ENCODE data around the gene ABI1.
"Not testable (repeated sequence)": the region's sequence is repeated elsewhere in the genome, so short reads cannot be mapped to it uniquely, and the experiment has no call there.

ABI1 gene

DNA sequence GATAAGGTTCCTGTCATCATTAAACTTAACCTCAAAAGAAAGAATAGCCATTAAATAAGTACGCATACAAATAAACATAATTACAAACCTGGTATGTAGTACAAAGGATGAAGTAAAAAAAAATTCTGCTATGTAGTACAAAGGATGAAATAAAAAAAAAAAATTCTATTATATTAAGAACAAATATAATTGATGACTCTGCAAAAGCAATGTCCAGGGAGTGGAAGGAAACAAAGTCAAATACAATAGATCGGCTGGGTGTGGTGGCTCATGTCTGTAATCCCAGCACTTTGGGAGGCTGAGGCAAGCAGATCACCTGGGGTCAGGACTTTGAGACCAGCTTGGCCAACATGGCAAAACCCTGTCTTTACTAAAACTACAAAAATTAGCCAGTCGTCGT lies 56.9 kb downstream of the ABI1 start:
- no peak for FAIRE-seq

DNA sequence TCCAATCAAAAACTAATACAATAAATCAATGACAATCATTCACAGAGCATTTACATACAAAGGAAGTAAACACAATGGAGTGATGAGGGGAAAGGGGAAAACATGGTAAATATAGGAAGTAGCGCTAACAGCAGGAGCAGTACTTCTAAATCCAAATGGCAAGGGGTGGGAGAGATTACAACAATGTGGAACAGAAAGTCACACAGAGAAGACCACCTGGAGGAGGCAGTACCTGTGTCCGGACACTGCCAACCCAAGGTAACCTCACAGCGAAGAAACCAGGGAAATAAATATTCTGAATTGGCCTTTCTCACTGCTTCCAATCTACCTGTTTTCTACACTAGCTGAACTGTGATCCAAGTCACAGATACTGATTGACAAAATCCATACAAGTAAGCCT lies 58.2 kb downstream of the ABI1 start:
- no peak for FAIRE-seq

DNA sequence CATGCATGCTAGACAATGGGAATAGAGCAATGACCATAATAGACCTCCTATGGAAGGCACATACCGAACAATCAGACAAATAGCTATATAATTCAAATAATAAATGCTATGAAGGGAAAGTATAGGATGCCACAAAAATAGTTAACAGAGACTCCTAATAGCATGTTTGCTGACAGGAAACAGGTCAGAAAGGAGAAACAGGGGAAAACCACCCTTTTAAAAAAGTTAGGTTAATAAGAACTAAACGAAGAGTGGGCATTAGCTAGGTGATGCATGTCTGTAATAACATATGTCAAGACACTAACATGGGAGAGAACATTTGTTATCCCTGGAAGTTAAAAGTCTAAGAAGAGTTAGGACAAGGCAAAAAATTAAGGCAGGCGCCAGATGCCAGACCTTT lies 58.9 kb downstream of the ABI1 start:
- no peak for FAIRE-seq

DNA sequence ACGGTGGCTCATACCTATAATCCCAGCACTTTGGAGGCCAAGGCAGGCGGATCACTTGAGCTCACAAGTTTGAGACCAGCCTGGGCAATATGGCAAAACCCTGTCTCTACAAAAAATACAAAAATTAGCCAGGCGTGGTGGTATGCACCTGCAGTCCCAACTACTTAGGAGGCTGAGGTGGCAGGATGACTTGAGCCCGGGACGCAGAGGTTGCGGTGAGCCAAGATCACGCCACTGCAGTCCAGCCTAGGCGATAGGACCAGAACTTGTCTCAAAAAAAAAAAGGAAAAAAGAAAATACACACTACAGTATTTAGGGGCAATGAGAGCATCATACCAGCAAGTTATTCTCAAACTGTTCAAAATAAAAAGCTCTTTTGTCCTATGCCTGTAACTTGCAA lies 59.5 kb downstream of the ABI1 start:
- no peak for FAIRE-seq

DNA sequence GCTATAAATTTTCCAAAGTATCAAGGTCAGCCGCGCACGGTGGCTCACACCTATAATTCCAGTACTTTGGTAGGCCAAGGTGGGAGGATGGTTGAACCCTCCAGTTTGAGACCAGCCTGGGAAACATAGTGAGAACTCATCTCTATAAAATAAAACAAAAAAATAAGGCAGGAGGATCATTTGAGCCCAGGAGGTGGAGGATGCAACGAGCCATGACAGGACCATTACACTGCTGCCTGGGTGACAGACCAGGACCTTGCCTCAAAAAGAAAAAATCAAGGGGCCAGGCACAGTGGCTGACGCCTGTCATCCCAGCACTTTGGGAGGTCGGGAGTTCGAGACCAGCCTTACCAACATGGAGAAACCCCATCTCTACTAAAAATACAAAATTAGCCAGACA lies 60.3 kb downstream of the ABI1 start:
- FAIRE-seq = no peak

DNA sequence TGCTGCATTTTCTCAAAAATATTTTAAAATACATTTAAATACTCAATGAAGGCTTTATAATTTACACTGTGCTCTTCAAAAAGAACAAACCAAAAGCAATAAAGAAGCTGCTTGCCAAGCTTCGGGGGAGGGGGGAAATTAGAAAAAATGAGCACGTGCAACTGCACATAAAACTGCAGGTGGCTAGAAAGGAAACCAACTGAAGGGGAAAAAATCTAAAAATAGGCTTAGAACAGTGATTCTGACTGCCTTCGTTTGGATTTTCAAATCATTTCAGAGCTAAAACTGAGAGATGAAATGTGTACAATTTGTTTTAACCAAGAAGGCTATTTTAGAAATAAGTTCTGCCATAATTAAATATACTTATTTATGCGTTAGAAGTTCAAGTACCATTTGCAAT lies 61.4 kb downstream of the ABI1 start:
- no peak for FAIRE-seq

DNA sequence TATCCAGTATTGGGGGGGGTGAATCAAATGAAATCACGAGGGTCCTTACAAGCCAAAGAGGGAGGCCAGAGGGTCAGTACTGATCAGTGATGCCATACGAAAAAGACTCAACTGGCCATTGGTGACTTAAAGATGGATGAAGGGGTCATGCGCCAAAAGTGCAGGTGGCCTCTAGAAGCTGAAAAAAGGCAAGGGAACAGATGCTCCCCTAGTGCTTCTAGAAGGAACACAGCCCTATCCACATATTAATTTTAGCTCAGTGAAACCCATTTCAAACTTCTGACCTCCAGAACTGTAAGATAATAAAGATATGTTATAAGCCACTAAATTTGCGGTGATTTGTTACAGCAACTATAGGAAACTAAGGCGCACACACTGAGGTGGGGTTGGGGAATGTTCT lies 62.5 kb downstream of the ABI1 start:
- no peak for FAIRE-seq

DNA sequence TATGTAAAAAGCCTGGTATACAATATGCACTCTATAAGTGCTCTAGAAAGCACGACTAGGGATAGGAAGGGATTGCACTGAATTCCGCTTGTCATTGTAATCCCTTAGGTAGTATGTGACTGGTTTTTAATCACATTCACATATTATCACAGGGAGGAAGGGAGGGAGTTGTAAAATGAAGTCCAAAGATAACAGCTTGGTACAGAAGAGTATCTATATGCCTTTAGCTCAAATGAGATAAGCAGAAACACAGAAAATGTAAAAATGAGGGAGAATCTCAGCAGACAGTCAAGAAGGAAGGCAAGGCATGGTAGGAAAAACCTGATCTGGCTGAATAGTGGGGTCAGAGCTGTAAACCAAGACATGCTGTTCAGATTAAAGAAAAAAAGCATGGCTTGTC lies 63.4 kb downstream of the ABI1 start:
- FAIRE-seq = no peak

DNA sequence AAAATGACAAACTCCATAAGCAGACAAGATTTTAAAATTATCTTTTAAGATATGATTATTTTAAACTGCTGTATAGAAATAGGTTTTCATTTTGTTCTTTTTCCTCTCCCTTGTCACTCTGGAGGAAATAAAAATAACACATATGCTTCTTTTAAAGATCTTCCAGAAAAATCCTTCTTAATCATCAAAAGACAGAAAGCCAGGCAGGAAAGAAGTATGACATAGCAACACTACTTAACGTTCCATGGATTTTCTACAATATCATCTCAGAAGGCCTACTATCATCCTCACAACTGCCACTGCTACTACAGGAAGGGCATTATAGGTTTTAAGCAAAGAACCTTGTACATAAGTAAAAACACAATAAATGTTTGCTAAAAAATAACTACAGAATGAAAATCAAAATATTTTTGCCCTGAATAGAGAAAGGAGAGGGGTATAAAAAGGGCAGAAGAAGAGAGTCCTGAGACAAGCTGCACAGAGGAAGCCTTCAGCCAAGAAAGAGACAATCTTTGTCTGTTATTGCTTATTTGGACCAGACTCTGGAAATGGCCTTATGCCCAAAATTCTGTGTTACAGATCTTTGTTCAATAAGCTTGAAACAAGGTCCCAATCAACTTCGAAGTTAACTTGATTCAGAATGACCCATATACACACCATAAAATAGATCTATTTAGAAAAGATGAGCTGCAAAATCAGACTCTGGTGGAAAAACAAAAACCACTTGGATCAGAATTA lies 67.8 kb downstream of the ABI1 start:
- FAIRE-seq = no peak

DNA sequence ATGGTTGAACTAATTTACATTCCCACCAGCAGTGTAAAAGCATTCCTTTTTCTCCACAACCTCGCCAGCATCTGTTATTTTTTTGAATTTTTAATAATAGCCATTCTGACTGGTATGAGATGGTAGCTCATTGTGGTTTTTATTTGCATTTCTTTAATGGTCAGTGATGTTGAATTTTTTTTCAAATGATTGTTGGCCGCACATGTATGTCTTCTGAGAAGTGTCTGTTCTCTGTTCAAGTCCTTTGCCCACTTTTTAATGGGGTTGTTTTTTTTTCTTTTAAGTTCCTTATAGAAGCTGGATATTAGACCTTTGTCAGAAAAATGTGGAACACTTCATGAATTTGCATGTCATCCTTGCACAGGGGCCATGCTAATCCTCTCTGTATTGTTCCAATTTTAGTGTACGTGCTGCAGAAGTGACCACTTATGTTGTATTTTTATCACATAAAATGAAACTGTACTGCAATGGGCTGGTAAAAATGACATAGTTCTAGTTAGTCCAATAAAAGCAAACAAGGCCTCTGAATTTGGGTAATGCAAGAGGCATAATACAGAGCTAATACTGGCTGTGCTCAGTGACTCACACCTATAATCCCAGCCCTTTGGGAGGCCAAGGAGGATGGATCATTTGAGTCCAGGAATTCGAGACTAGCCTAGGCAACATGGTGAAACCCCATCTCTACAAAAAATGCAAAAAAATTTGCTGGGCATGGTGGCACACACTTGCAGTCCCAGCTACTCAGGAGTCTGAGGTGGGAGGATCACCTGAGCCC lies 70.3 kb downstream of the ABI1 start:
- no peak for FAIRE-seq

DNA sequence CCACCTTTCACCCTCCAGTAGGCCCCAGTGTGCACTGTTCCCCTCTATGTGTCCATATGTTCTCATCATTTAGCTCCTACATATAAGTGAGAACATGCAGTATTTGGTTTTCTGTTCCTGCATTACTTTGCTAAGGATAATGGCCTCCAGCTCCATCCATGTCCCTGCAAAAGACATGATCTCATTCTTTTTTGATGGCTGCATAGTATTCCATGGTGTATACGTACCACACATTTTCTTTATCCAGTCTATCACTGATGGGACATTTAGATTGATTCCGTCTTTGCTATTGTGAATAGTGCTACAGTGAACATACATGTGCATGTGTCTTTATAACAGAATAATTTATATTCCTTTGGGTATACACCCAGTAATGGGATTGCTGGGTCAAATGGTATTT lies 71.0 kb downstream of the ABI1 start:
- FAIRE-seq = not testable (repeated sequence)

DNA sequence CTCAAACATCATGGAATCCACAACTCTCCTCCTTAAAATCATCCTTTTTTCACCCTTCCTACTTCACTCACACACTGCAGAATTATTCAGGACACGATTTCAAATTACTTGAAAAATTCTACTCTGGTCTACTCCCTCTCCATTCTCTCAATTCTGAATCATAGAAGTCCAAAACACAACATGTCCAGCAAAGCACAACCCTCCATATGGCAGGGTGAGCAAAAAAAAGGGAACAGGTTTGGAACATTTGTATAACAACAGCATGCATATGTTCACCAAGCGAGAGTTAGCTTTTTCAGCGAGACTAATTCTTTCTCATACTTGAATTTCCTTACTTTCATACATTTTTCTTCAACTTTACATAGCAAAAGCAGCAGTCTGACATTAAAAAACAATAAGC lies 73.4 kb downstream of the ABI1 start:
- FAIRE-seq = no peak

DNA sequence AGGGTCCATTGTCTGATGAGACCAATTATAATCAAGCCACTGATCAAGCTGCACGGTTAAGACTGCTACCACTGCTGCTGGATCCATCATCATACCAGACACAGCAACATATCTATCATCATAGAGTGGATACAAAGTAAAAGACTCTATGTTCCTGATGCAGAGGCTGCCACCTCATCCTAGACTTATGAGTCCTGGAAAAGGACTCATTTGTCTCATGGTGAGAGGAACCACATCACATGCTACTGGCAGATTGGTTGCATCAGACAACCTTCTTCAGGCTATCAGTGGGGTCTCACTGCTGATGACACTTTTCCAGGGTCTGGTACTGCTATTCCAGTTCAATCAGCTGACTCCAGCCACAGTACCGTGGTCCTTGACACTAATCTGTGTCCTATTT lies 79.0 kb downstream of the ABI1 start:
- no peak for FAIRE-seq

DNA sequence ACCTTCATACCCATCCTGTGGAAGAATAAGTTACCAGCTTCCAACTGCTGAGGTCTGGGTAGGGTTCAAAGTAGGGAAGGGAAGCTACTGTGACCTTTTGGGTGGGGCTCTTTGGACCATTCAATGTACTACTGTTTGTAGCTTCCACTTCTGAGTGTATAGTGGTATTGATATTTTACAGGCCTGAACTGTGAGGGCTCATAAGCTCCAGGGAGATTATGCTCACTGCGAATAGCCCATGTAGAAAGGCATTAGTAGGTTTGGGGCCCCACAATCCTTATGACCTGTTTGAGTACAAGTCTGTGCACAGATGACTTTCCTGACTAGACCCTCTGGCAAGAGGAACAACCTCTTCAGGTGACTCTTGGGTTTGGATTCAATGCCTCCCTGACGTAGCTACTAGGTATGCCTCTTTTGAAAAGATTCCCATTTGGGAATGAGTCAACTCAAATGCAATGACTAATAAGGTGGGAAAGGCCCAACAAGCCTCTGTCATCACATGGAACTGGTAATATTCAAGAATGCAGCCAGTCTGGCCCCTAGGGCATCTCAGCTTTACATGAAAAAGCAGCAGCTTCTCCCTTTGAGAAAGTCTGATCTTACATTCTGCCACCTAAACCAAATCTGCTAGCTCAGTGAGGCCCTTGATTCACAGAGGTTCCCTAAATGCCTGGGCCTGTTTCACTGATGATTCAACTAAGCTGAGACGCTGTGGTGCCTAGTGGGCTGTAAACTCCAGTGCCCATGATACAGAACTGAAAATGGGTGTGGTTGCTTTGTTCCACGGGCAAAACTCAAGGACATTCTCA lies 79.8 kb downstream of the ABI1 start:
- FAIRE-seq = no peak

DNA sequence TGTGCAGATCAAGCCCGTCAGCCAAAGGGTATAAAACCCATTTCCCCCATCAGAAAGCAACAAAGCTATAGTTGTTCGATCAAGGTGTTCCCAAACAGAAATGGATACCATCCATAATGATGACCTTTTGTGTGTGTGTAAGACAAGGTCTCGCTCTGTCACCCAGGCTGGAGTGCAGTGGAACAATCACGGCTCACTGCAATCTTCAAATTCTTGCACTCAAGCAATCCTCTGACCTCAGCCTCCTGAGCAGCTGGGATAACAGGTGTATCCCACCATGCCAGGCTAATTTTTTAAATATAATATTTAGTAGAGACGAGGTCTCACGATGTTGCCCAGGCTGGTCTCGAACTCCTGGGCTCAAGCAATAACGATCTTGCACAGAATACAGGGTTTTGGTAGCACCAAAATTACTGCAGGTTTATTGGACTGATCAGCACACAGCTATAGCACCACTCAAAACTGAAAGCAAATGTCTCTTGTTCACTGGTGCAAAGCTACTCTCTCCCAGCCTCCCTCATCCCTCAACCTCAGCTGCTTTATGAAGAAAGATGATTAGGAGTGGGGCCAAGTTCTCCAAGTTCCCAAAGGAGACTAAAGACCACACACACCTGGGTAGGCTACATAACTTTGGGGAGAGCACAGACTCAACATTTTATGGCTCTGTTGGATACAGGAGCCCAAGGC lies 80.5 kb downstream of the ABI1 start:
- no peak for FAIRE-seq

DNA sequence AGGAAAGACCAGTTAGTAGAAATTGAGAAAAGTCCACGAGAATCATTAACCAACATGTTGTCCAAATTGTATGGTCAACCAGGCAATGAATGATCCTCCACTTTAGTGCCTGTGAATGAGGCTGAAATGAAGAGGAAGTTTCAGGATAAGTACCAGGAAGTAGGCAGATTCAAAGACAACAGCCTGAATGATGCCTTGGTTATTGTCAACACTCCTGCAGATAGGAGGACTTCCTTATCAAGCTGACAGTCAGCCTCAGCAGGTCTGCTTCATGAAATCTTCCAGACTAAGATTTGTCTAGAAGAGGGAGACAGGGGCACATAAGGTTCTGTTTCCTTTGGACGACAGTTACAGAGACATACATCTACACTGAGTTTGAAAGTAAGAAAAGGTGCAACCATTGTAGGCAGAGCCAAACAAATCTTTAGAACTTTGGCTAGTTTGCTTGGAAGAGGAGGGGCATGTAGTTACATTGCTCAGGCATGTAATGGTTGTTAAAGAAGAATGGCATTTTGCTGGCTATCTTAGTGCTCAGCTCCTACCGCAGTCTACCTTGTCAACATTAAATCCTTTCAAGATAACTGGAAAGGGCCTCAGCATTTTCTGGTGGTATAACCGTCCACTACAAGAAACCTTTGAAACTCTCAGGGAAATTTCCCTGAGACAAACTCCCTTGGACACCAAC lies 81.4 kb downstream of the ABI1 start:
- FAIRE-seq = no peak

DNA sequence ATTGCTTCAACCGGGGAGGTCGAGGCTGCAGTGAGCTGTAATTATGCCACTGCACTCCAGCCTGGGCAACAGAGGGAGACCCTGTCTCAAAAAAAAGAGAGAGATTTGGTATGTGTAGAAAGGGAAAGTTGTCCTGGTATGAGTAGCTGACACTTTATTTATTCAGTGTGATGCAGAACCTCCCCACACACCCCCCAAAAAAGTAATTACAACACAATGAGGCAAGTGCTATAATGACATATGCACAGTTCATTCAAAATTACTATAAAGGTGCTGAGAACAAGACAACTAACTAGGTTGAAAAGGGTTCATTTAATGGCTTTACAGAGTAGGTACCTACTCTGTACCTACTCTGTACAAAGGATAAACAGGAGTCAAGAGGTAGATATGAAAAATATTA lies 83.1 kb downstream of the ABI1 start:
- FAIRE-seq = no peak

DNA sequence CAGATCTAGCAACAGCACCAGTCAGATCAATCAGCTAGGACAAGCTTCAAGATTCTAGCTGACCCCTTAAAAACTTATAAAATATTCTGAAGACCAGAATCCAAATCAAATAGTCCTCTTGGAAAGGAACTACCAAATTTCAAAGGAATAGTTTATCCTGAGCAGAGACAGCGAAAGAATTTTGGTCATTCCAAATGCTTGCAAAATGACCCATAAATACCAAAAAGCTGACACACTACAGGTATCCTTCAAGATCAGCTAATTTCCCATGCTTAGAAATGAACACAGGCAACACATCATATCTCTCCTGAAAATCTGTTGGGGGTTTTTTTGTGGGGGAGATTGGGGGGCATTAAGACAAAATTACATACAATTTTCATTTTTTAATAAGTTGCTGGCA lies 84.5 kb downstream of the ABI1 start:
- peak; percentile 19 for FAIRE-seq

DNA sequence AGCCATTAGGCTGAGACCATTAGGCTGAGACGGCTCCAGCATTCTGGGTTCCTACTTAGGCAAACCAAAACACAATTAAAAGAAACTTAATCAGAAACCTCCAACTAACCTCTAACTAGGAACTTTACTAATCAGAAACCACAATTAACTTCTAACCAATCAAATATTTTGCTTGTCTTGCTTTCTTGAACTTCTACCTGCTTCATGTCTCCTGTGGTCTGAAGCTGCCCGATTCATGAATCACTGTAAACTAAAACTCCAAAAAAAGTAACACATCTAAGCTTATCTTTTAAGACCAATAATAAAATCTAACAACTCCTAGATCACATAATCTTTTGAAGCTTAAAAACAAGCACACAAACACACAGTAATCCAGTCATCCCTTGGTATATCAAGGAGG lies 87.1 kb downstream of the ABI1 start:
- FAIRE-seq = no peak

DNA sequence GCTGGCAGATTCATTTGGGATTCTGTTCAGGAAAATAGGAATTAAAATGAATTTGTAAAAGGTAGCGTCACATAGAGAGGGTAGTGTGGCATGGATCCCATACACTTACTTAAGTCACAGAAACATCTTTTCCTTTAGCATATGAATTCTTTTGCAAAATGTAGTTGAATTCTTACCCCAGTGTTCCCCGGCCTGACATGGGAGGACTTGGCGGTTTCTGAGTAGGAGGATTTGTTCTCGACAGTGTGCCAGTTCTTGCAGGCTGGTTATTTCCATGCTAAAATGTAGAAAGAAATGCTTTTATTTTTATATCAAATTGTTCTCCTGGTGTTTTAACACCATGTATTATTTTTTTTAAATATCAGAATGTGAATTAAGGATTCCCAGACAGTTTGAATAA lies 90.7 kb downstream of the ABI1 start:
- no peak for FAIRE-seq

DNA sequence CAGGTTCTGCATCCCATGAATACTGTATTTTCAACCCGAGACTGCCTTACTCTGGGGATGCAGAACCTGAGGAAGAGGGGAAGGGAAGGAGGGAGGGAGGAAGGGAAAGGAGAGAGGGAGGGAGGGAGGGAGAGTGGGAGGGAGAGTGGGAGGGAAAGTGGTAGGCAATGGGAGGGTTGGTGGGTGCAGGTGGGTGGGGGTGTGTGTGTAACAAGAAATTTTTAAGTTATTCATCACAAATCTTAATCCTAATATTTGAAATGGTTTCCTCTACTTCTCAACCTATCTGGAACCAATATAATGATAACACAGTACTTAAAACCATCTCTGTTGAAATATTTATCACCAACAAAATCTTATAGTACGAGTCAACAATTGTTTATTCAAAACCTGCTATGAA lies 95.2 kb downstream of the ABI1 start:
- FAIRE-seq = no peak

DNA sequence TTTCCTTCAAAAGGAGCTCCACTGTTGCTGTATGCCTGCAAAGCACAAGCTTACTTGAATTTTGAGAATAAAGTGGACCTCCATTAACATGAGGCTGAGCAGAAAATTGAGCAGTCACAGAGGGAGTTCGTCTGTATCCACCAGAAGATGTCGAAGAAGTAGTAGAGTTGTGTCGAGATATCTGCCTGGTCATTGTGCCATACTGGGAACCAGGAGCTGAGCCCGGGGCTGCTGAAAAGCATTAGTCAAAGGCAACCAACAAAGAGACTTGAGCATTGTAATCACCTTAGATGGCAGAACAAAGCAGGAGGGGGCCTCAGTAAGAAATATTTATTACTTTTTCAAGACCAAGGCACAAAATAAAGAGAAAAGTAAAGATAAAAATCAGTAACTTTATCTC lies 101.8 kb downstream of the ABI1 start:
- no peak for FAIRE-seq

DNA sequence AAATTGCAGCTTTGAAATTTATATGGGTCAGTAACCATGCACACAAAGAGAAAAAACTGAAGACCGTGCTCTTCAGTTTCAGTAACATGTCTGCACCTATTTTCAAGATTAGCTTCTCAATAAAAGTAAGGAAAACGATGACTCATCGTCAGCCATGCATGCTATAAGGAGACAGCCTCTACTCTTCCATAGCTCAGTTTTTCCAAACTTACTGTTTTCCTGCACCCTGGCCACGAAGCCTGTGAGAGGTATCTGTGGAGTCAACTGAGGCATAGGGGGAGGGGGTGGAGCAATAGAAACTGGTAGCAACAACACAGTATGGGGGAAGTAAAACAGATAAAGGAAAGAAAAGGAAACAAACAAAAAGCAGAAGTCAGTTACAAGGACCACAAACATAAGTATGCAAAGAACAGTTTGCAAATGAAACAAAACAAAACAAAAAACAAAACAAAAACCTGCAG lies 105.3 kb downstream of the ABI1 start:
- FAIRE-seq = no peak
